CD4-positive, alpha-beta memory T cell (primary cell): ENCODE measurements around the gene EIF4G3. TPM values are rescaled to one million over a fixed set of nuclear protein-coding genes. Genes with fewer than 3 reads are reported as not detected.

ENCODE experiments used
- CTCF ChIA-PET: fragments of 350-600 bp; sonication (Branson Sonifier 250); formaldehyde crosslinking; loops from one replicate; lab custom pipeline; 2021; ENCODE audit warnings: inconsistent platforms; ENCODE audit not compliant: partially characterized antibody; lab: Charles Lee
- POLR2A ChIA-PET: fragments of 350-600 bp; sonication (Branson Sonifier 250); formaldehyde crosslinking; loops from one replicate; lab custom pipeline; 2021; ENCODE audit not compliant: partially characterized antibody; lab: Charles Lee
- DNase-seq, 5 donors: peaks; one replicate each; pipeline versions ENCODE4 v3.0.0 to v3.0.0-alpha.2; 2020 to 2022; ENCODE audit warnings: mixed read lengths in 1 of 5
- H3K27ac ChIP-seq: one replicate; pipeline ENCODE4 v1.7.0; 2013; ENCODE audit warnings: low read depth, low read length
- H3K27me3 ChIP-seq: 2 replicates; pipeline ENCODE4 v1.7.0; 2013; ENCODE audit warnings: mild to moderate bottlenecking, low read length, moderate library complexity; ENCODE audit not compliant: insufficient read depth
- H3K36me3 ChIP-seq: 2 replicates; pipeline ENCODE4 v1.7.0; 2013; ENCODE audit warnings: mild to moderate bottlenecking, low read length, moderate library complexity; ENCODE audit not compliant: insufficient read depth
- H3K4me1 ChIP-seq: 2 replicates; pipeline ENCODE4 v1.7.0; 2013; ENCODE audit warnings: mild to moderate bottlenecking, low read length, moderate library complexity; ENCODE audit not compliant: insufficient read depth
- H3K4me3 ChIP-seq, 2 donors: one replicate each; pipeline ENCODE4 v1.7.0; 2013; ENCODE audit warnings: low read length in 2 of 2, mild to moderate bottlenecking in 1 of 2
- H3K9me3 ChIP-seq, 2 donors: one replicate each; pipeline ENCODE4 v1.7.0; 2013; ENCODE audit warnings: low read length in 2 of 2, control low read depth in 1 of 2; ENCODE audit not compliant: control insufficient read depth in 1 of 2
- H3K27ac Mint-ChIP-seq, 7 donors: one replicate each; pipeline ENCODE4 v1.8.0; 2020 to 2021; ENCODE audit warnings: mixed read lengths in 7 of 7, mild to moderate bottlenecking in 6 of 7, inconsistent platforms in 3 of 7, moderate library complexity in 3 of 7
- H3K27me3 Mint-ChIP-seq, 2 donors: one replicate each; pipeline ENCODE4 v1.8.0; 2020 to 2021; ENCODE audit warnings: mixed read lengths in 2 of 2
- H3K36me3 Mint-ChIP-seq, 2 donors: one replicate each; pipeline ENCODE4 v1.8.0; 2020 to 2021; ENCODE audit warnings: mixed read lengths in 2 of 2, inconsistent platforms in 1 of 2, mild to moderate bottlenecking in 1 of 2
- H3K4me1 Mint-ChIP-seq, 4 donors: one replicate each; pipeline ENCODE4 v1.8.0; 2020 to 2021; ENCODE audit warnings: mixed read lengths in 4 of 4, mild to moderate bottlenecking in 1 of 4
- H3K4me3 Mint-ChIP-seq, 8 donors: one replicate each; pipeline ENCODE4 v1.8.0; 2020 to 2021; ENCODE audit warnings: mixed read lengths in 8 of 8, mild to moderate bottlenecking in 7 of 8, moderate library complexity in 6 of 8, inconsistent platforms in 3 of 8
- H3K9me3 Mint-ChIP-seq, 8 donors: one replicate each; pipeline ENCODE4 v1.8.0; 2020 to 2021; ENCODE audit warnings: mixed read lengths in 8 of 8, mild to moderate bottlenecking in 5 of 8, inconsistent platforms in 3 of 8, moderate library complexity in 1 of 8
- intact Hi-C: fragments of 100-400 bp; cut with micrococcal nuclease; formaldehyde crosslinking; loops from one replicate; pipeline ENCODE4 v1.15.1; 2023
- polyA plus RNA-seq, 2 donors: library from polyadenylated mRNA; unstranded; fragments of 300-500 nt; fragmentation: Illumina TruSeq; gene quantifications; one replicate each; pipeline ENCODE4 v1.2.3, GENCODE V29; 2021
- total RNA-seq, 2 experiments: library from RNA; stranded (reverse); gene quantifications; one replicate each; pipeline ENCODE4 v1.2.3, GENCODE V29; 2021

Gene EIF4G3
- total and polyA plus RNA-seq, 4 experiments from 2014 or later = 1.6 to 18.0 (median 13.1) TPM

GRCh38 chr1:20900056-20900455 lies 276.6 kb downstream of the EIF4G3 start:
- POLR2A ChIA-PET = no interaction called here
- peaks cover 0 to 1% (median 0%) of the 10 kb centered on the region in 4 donors for H3K4me1 Mint-ChIP-seq
- Histone ChIP-seq H3K27me3 (no peaks in the 10 kb centered on the region), H3K27ac (no peak overlapping the region), H3K9me3 (no peaks in the 10 kb centered on the region), H3K36me3 (peaks cover 6% of the 10 kb centered on the region), H3K4me3 (no peak overlapping the region), H3K4me1 (no peaks in the 10 kb centered on the region)
- no peak for DNase-seq
- no peaks in the 10 kb centered on the region for H3K9me3 Mint-ChIP-seq
- CTCF ChIA-PET = no interaction called here
- intact Hi-C loops = no loop called here
- peaks cover 7 to 10% of the 10 kb centered on the region in 2 donors for H3K36me3 Mint-ChIP-seq
- H3K4me3 Mint-ChIP-seq = no peak overlapping the region
- no peak overlapping the region for H3K27ac Mint-ChIP-seq
- H3K27me3 Mint-ChIP-seq = no peaks in the 10 kb centered on the region

GRCh38 chr1:20899154-20899972 lies 277.3 kb downstream of the EIF4G3 start:
- intact Hi-C loops = no loop called here
- Histone ChIP-seq H3K9me3 (no peaks in the 10 kb centered on the region), H3K27ac (no peak overlapping the region), H3K4me1 (no peaks in the 10 kb centered on the region), H3K4me3 (no peak overlapping the region), H3K36me3 (peaks cover 6% of the 10 kb centered on the region), H3K27me3 (no peaks in the 10 kb centered on the region)
- ChIA-PET POLR2A (no interaction called here), CTCF (no interaction called here)
- no peak for DNase-seq
- Mint-ChIP-seq H3K4me3 (no peak overlapping the region), H3K9me3 (no peaks in the 10 kb centered on the region), H3K36me3 (peaks cover 12 to 13% of the 10 kb centered on the region in 2 donors), H3K27ac (no peak overlapping the region), H3K4me1 (no peaks in the 10 kb centered on the region), H3K27me3 (no peaks in the 10 kb centered on the region)

DNA sequence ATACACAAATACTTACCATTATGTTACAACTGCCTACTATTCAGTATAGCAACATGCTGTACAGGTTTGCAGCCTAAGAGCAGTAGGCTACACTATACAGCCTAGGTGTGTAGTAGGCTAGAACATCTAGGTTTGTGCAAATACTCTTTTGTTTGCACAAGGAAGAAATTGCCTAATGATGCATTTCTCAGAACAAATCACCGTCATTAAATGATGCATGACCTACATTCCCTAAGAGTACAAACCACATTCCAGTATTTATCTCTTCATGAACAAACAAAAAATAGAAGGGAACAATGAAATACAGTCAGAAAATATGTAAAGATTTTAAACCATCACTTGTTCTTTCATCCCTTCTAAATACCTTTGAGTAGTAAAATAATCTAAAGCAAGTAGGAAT lies 279.9 kb downstream of the EIF4G3 start:
- CTCF ChIA-PET = no interaction called here
- intact Hi-C loops = no loop called here

DNA sequence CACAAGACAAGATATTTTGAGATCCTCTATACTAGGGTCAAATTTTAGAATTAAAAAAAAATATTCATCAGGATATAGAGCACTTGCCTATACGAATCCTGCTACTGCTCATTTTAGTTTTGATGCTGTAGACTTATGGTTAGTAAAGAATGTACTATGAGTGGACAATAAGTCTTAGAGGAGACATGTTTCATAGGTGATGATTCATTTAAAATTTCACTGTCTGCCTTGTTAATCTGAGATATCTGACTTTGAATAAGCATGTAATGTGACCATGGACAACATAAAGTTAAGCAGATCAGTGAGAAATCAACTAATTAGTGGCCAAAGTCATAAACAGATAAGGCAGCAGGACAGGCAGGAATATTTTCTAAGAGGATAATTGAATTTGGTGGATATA lies 282.8 kb downstream of the EIF4G3 start:
- Mint-ChIP-seq H3K27ac (no peak overlapping the region), H3K9me3 (no peaks in the 10 kb centered on the region), H3K4me1 (no peaks in the 10 kb centered on the region), H3K4me3 (no peak overlapping the region), H3K36me3 (peaks cover 24 to 28% of the 10 kb centered on the region in 2 donors), H3K27me3 (no peaks in the 10 kb centered on the region)
- Histone ChIP-seq H3K27me3 (no peaks in the 10 kb centered on the region), H3K4me3 (no peak overlapping the region), H3K36me3 (peaks cover 7% of the 10 kb centered on the region), H3K9me3 (no peaks in the 10 kb centered on the region), H3K27ac (no peak overlapping the region), H3K4me1 (no peaks in the 10 kb centered on the region)
- CTCF ChIA-PET = no interaction called here
- intact Hi-C loops = no loop called here
- POLR2A ChIA-PET = no interaction called here
- DNase-seq = no peak

More for the DNA sequence above, 279.9 kb downstream of the EIF4G3 start:
- Mint-ChIP-seq H3K4me1 (no peaks in the 10 kb centered on the region), H3K9me3 (no peaks in the 10 kb centered on the region), H3K36me3 (peaks cover 27 to 29% of the 10 kb centered on the region in 2 donors), H3K27ac (no peak overlapping the region), H3K27me3 (no peaks in the 10 kb centered on the region), H3K4me3 (no peak overlapping the region)
- Histone ChIP-seq H3K4me1 (no peaks in the 10 kb centered on the region), H3K27ac (no peak overlapping the region), H3K27me3 (no peaks in the 10 kb centered on the region), H3K4me3 (no peak overlapping the region), H3K36me3 (peaks cover 13% of the 10 kb centered on the region), H3K9me3 (no peaks in the 10 kb centered on the region)
- no peak for DNase-seq
- POLR2A ChIA-PET = no interaction called here

DNA sequence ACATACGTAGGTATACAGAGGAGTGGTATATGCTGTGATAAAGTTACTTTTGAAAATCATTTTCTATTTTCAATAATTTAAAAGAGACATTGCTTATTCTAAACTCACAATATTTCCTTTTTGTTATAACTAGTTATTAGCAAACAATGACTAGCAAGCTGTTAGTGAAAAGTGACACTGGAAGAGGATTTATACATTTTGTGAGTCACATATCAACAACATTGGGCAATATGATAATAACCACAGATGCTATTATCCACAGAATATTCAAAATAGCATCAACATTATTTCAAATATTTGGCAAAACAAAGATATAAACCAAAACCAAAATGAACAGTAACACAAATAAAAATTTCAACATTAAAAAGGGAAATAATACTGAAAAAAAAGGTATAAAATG lies 285.6 kb downstream of the EIF4G3 start:
- H3K36me3 Mint-ChIP-seq = peaks cover 26 to 28% of the 10 kb centered on the region in 2 donors
- intact Hi-C loops = no loop called here
- POLR2A ChIA-PET = no interaction called here
- no peaks in the 10 kb centered on the region for H3K9me3 ChIP-seq
- DNase-seq = no peak
- no peak overlapping the region for H3K27ac ChIP-seq
- H3K9me3 Mint-ChIP-seq = no peaks in the 10 kb centered on the region
- H3K27me3 Mint-ChIP-seq = no peaks in the 10 kb centered on the region
- H3K4me3 ChIP-seq = no peak overlapping the region
- H3K27me3 ChIP-seq = no peaks in the 10 kb centered on the region
- CTCF ChIA-PET = no interaction called here
- H3K4me1 ChIP-seq = no peaks in the 10 kb centered on the region
- no peak overlapping the region for H3K4me3 Mint-ChIP-seq
- H3K36me3 ChIP-seq = peaks cover 7% of the 10 kb centered on the region
- no peaks in the 10 kb centered on the region for H3K4me1 Mint-ChIP-seq
- H3K27ac Mint-ChIP-seq = no peak overlapping the region

GRCh38 chr1:20887246-20887645 lies 289.5 kb downstream of the EIF4G3 start:
- intact Hi-C loops = no loop called here
- Histone ChIP-seq H3K4me3 (no peak overlapping the region), H3K27ac (no peak overlapping the region), H3K4me1 (no peaks in the 10 kb centered on the region), H3K27me3 (no peaks in the 10 kb centered on the region), H3K9me3 (no peaks in the 10 kb centered on the region), H3K36me3 (no peaks in the 10 kb centered on the region)
- Mint-ChIP-seq H3K4me3 (no peak overlapping the region), H3K27me3 (no peaks in the 10 kb centered on the region), H3K9me3 (no peaks in the 10 kb centered on the region), H3K27ac (no peak overlapping the region), H3K36me3 (peaks cover 1 to 13% of the 10 kb centered on the region in 2 donors), H3K4me1 (no peaks in the 10 kb centered on the region)
- ChIA-PET POLR2A (no interaction called here), CTCF (interaction anchor here (0.9 kb wide), 1 partner anchor 190 kb away, joined by 3 read pairs; no protein-coding TSS in a partner anchor)
- no peak for DNase-seq

DNA sequence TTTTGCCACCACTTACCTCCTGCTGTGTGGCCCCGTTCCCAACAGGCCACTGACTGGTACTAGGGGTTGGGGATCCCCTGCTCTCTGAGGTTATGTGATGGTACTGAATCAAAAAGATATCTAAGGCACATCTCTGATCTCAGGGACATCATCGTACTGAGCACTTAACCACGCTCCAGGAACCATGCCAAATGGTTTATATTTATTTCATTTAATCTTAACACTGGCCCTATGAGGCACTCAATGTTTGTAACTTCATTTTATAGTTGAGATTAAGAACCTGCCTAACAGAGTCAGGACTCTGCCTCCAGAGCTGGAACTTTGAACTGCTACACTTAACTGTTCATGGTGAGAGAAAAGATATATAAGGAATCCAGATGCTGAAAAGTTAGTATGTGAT lies 291.6 kb downstream of the EIF4G3 start:
- intact Hi-C loops = no loop called here
- peaks cover 5 to 11% of the 10 kb centered on the region in 2 donors for H3K36me3 Mint-ChIP-seq
- CTCF ChIA-PET = no interaction called here

More for the DNA sequence above, 291.6 kb downstream of the EIF4G3 start:
- DNase-seq = no peak
- no peaks in the 10 kb centered on the region for H3K27me3 Mint-ChIP-seq
- no peak overlapping the region for H3K4me3 Mint-ChIP-seq
- Histone ChIP-seq H3K36me3 (no peaks in the 10 kb centered on the region), H3K27ac (no peak overlapping the region), H3K4me3 (no peak overlapping the region), H3K27me3 (no peaks in the 10 kb centered on the region), H3K9me3 (no peaks in the 10 kb centered on the region), H3K4me1 (no peaks in the 10 kb centered on the region)
- no peak overlapping the region for H3K27ac Mint-ChIP-seq
- H3K4me1 Mint-ChIP-seq = no peaks in the 10 kb centered on the region
- POLR2A ChIA-PET = no interaction called here
- H3K9me3 Mint-ChIP-seq = no peaks in the 10 kb centered on the region
